ENCODE measurements around the gene REPS1. TPM values are rescaled to one million over a fixed set of nuclear protein-coding genes. Genes with fewer than 3 reads are reported as not detected.

REPS1 gene
- total RNA-seq, 1 experiment from 2014 or later = 55.8 TPM

DNA sequence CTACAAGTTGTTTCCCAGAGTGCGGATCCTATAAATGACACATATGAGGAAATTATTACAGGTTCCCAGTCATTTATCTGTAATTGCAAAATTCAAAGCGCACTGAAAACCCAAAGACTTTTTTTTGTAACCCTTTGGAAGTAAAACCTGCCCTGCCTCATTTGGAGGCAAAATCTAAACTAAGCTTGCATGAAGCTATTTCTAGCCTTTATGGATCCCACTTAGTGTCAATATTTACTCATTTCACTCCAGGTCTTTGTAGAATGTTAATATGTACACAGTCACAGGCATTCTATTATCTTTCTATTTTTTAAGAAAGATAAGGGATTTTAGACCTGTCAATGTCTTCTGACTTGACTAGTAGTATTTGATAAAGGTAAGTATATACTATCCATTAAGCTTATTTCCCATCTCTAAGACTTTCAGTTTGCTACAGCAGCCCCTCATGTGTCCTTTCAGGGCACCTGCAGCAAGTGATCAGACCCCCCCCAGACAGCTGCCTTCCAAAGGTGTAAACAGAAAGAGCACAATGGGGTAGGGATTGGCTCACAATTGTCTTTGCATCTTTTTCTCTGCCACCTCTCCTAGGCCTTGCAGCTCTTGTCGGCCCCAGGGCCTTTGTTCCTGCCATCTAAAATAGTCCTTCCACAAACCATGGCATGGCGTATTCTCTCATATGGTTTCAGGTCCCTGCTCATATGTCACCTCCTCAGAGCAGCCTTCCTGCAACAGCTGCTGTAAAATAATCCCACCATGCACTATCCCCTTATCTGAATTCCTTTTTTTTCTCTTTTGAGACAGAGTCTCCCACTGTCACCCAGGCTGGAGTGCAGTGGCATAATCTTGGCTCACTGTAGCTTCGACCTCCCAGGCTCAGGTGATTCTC, 1.3 kb upstream of the REPS1 start:
- no peaks in the 10 kb centered on the region for H3K36me3 ChIP-seq (replicated peaks; ENCODE audit: control insufficient read depth, insufficient read depth, low read length)
- H3K27me3 ChIP-seq (ENCODE audit: control insufficient read depth, insufficient read depth, low read length) = no peaks in the 10 kb centered on the region
- no peak for DNase-seq
- no peak overlapping the region for H3K4me3 ChIP-seq (ENCODE audit: insufficient read depth, low read depth, low read length)

DNA sequence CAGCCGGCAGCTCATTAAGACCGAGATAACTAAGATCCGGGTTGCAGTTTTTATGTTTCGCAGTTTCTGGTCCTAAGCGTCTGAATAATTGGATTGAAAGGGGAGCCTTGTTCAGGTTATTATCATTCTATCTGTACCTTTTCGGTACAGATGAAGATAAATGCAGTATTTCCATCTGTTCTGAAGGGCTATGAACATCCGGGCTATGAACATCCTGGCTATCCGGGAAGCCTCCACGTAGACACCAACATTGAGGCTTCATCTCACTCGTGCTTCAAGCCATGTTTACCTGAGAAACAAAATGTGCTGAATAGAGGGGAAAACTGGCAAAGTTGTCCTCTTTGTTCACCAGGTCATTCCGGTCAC, 399 bp upstream of the REPS1 start:
- no peak for DNase-seq

DNA sequence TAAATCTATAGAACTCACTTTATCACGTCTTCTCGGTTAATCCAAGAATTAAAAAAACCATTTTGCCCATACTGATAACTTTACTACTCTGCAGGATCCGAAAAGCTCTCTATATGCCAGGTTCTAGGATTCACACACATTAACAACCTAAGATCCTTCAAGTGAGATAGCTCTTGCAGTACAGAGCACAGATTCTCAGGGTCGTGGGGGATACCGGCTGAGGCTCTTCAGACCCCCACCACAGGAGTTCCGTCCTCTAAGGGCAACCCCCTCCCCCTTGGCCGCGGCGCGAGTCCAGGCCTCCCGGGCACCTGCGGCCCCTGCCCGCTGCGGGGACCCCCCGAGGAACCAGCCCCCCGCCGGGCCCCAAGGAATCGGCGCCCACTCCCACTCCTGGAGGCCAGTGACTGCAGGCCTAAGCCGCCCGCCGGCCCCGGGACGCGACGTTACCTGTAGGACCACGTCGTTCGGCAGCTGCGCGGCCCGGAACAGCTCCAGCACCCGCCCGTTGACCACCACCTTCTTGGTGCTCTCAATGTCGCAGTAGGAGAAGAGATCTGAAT, 892 bp downstream of the REPS1 start:
- DNase-seq = no peak
- H3K36me3 ChIP-seq (replicated peaks; ENCODE audit: control insufficient read depth, insufficient read depth, low read length) = no peaks in the 10 kb centered on the region
- peak overlapping the region; percentile 88 for H3K4me3 ChIP-seq (ENCODE audit: insufficient read depth, low read depth, low read length)
- H3K27me3 ChIP-seq (ENCODE audit: control insufficient read depth, insufficient read depth, low read length) = no peaks in the 10 kb centered on the region

More for the DNA sequence above, 399 bp upstream of the REPS1 start:
- no peak overlapping the region for H3K4me3 ChIP-seq (ENCODE audit: insufficient read depth, low read depth, low read length)
- no peaks in the 10 kb centered on the region for H3K27me3 ChIP-seq (ENCODE audit: control insufficient read depth, insufficient read depth, low read length)
- no peaks in the 10 kb centered on the region for H3K36me3 ChIP-seq (replicated peaks; ENCODE audit: control insufficient read depth, insufficient read depth, low read length)

DNA sequence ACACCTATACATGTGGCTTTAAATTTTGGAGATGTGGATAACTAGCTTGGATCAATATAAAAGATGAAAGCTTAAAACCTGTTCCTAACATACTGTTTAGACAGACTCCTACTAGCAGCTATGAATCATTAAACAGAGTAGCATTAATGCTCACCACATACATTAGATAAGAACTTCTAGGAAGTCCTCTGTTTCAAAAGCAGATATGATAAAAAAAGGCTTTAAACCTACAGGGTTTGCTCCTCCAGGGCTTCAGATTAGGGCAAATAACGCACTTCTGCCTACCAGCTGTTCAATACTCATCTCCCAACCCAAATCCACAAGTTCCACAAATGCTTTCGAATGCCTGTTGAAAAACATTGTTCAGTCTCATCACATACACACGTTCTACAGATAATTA, 1.5 kb downstream of the REPS1 start:
- Histone ChIP-seq H3K4me3 (ENCODE audit: insufficient read depth, low read depth, low read length) (peak overlapping the region; percentile 88), H3K27me3 (ENCODE audit: control insufficient read depth, insufficient read depth, low read length) (no peaks in the 10 kb centered on the region), H3K36me3 (replicated peaks; ENCODE audit: control insufficient read depth, insufficient read depth, low read length) (no peaks in the 10 kb centered on the region)
- DNase-seq = no peak

DNA sequence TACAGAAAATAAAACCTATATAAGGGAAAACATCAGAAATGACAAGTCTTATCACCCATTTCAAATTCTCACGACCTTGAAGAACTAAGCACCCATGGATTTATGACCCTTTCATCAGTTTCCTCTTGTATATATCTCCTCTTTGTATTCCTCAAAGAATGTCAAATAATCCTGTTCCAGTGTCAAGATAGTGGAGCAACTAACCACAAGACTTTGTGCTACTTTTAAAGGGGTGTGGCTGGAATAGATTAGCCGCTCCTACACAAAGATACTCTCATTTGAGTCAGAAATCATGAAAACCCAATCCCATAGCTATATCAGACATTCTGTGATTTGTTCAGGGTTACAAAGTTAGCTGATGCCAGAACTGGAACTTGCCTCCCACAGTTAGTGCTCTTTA, 6.6 kb downstream of the REPS1 start:
- no peaks in the 10 kb centered on the region for H3K36me3 ChIP-seq (replicated peaks; ENCODE audit: control insufficient read depth, insufficient read depth, low read length)
- no peak for DNase-seq

DNA sequence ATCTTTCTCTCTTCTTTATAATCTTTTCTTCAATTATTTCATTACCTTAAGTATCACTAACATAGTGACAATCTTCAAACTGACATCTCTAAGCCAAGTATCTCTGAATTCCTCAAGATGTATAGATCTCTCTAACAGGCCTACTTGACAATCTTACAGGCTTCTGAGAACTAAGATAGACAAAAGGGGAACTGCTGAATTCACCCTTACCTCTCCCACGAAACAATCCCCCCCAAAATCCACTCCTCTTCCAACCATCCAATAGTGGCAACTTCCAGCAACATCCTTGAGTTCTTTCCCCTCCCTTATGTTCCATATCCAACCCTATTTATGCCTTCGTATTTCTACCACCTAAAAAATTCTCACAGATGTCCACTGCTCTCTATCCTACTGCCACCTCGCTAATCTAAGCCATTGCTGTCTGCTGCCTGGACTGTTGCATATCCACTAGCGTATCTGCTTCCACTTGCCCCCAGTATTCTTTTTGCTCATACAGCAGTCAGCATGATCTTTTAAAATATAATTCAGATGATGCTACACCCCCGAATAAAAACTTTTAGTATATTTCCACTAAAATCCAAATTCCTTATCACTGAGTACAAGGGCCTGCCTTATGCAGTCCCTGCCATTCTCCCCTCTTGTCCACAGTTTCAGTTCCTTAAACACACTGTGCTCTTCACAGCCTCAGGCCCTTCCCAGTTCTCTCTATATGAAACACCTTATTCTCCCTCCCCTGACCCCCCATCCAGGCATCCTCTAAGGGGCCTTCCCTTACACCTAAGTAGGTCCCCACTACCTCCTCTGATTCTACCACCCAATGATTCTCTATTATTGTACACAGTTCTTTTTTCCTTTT, 8.0 kb downstream of the REPS1 start:
- no peaks in the 10 kb centered on the region for H3K36me3 ChIP-seq (replicated peaks; ENCODE audit: control insufficient read depth, insufficient read depth, low read length)
- H3K27me3 ChIP-seq (ENCODE audit: control insufficient read depth, insufficient read depth, low read length) = no peaks in the 10 kb centered on the region
- H3K4me3 ChIP-seq (ENCODE audit: insufficient read depth, low read depth, low read length) = no peak overlapping the region
- DNase-seq = no peak

More for the DNA sequence above, 6.6 kb downstream of the REPS1 start:
- H3K27me3 ChIP-seq (ENCODE audit: control insufficient read depth, insufficient read depth, low read length) = no peaks in the 10 kb centered on the region
- no peak overlapping the region for H3K4me3 ChIP-seq (ENCODE audit: insufficient read depth, low read depth, low read length)

DNA sequence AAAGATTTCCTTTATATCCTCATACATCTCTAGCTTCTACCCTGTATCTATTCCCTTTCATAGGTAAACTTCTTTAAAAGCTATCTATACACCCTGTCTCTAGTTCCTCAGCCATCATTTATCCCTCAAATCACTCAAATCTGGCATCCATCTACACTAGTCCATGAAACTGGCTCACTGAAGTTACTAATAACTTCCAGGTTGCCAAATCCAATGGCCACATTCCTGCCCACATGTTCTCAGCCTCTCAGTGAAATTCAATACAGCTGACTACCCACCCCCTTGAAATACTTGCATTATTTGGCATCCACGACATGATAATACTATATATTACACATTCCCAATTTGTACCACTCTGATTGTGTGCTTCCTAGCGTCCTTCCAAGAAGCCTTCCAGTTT, 8.7 kb downstream of the REPS1 start:
- Histone ChIP-seq H3K36me3 (replicated peaks; ENCODE audit: control insufficient read depth, insufficient read depth, low read length) (no peaks in the 10 kb centered on the region), H3K27me3 (ENCODE audit: control insufficient read depth, insufficient read depth, low read length) (no peaks in the 10 kb centered on the region), H3K4me3 (ENCODE audit: insufficient read depth, low read depth, low read length) (no peak overlapping the region)
- DNase-seq = no peak

DNA sequence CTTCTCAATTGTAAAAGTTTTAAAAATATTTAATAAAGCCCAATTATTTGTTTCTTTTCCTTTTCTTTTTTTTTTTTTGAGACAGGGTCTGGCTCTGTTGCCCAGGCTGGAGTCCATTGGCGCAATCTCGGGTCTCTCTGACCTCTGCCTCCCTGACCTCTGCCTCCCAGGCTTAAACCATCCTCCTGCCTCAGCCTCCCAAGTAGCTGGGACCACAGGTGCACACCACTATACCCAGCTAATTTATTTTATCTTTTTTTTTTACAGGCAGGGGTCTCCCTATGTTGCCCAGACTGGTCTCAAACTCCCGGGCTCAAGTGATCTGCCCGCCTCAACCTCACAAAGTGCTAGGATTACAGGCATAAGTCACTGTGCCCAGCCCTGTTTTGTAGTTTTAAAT, 9.8 kb downstream of the REPS1 start:
- DNase-seq = no peak
- Histone ChIP-seq H3K36me3 (replicated peaks; ENCODE audit: control insufficient read depth, insufficient read depth, low read length) (no peaks in the 10 kb centered on the region), H3K27me3 (ENCODE audit: control insufficient read depth, insufficient read depth, low read length) (no peaks in the 10 kb centered on the region), H3K4me3 (ENCODE audit: insufficient read depth, low read depth, low read length) (no peak overlapping the region)

DNA sequence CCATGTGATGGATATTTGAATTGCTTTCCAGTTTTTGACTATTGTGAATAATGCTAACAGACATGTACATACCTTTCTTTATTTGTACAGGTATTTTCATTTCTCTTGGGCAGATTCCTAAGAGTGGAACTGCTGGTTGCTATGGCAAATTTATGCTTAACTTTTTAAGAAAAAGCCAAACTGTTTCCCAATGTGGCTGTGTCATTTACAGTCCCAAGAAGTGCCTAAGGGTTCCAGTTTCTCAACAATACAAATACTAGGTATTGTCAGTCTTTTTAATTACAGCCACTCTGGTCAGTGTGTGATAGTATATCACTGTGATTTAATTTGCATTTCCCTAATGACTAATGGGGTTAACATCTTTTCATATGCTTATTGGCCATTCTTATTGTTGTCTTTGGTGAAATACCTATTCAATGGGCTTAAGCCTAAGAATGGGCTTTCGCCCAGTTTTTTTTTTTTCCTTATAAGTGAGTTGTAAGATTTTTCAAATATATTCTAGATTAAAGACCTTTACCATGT, 10.3 kb downstream of the REPS1 start:
- Histone ChIP-seq H3K4me3 (ENCODE audit: insufficient read depth, low read depth, low read length) (no peak overlapping the region), H3K27me3 (ENCODE audit: control insufficient read depth, insufficient read depth, low read length) (no peaks in the 10 kb centered on the region), H3K36me3 (replicated peaks; ENCODE audit: control insufficient read depth, insufficient read depth, low read length) (no peaks in the 10 kb centered on the region)
- DNase-seq = no peak

DNA sequence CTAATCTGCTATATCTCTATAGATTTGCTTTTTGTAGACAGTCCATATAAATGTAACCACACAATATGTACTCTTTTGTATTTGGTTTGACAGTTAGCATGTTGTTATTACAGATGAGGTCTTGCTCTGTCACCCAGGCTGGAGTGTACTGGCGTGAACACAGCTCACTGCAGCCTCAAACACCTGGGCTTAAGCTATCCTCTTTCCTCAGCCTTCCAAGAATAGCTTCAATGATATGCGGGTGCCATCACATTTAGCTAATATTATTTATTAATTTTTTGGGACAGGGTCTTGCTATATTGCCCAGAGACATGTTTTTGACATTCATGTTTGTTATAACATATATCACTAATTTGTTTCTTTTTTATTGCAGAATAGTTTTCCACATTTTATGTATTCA, 10.8 kb downstream of the REPS1 start:
- Histone ChIP-seq H3K36me3 (replicated peaks; ENCODE audit: control insufficient read depth, insufficient read depth, low read length) (no peaks in the 10 kb centered on the region), H3K4me3 (ENCODE audit: insufficient read depth, low read depth, low read length) (no peak overlapping the region), H3K27me3 (ENCODE audit: control insufficient read depth, insufficient read depth, low read length) (no peaks in the 10 kb centered on the region)
- DNase-seq = no peak

DNA sequence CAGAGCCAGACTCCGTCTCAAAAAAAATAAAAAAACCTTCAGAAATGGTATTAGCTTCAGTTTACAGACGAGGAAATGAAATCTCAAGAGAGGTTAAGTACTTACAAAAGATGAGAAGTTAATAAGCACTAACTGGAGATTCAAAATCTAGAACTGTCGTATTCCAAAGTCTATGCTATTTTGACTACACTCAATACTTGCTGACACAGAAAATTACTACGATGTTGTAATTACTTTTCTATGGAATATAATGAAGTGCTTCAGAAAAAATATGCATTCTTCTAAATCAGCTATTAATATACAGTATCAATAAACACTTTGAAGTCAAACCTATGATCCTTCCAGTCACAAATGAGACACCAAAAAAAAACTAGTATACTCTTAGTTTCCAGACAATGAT, 12.2 kb downstream of the REPS1 start:
- Histone ChIP-seq H3K4me3 (ENCODE audit: insufficient read depth, low read depth, low read length) (no peak overlapping the region), H3K36me3 (replicated peaks; ENCODE audit: control insufficient read depth, insufficient read depth, low read length) (no peaks in the 10 kb centered on the region), H3K27me3 (ENCODE audit: control insufficient read depth, insufficient read depth, low read length) (no peaks in the 10 kb centered on the region)
- DNase-seq = no peak

DNA sequence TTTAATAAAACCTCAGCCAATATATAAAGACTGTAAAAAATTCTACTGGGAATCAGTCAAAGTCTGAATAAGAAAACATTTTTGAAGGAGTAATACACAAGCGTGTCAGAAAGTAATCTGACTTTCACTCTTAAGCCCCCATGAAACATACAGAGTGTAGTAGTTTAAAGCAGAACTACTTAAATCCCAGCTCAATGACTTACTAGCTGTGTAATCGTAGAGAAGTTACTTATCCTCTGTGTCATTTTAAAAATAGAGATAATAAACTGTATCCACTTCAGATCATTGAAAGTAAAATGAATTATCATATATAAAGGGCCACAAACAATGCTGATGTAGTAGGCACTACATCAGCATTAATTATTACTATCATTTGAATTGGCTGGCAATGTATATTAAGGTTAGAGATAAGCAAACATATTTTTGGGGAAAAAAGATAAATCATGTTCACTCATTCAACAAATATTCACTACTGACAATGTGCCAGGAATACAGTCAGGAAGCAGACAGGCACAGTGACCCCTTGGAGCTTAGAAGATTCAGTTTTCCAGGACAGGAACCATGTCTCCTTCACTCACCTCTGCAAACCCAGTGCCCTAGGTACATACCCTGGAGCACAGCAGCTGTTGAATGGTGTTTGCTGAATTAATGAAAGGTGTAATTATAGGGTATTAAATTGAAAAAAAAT, 14.4 kb downstream of the REPS1 start:
- H3K4me3 ChIP-seq (ENCODE audit: insufficient read depth, low read depth, low read length) = no peak overlapping the region
- no peaks in the 10 kb centered on the region for H3K36me3 ChIP-seq (replicated peaks; ENCODE audit: control insufficient read depth, insufficient read depth, low read length)
- no peaks in the 10 kb centered on the region for H3K27me3 ChIP-seq (ENCODE audit: control insufficient read depth, insufficient read depth, low read length)
- DNase-seq = no peak

DNA sequence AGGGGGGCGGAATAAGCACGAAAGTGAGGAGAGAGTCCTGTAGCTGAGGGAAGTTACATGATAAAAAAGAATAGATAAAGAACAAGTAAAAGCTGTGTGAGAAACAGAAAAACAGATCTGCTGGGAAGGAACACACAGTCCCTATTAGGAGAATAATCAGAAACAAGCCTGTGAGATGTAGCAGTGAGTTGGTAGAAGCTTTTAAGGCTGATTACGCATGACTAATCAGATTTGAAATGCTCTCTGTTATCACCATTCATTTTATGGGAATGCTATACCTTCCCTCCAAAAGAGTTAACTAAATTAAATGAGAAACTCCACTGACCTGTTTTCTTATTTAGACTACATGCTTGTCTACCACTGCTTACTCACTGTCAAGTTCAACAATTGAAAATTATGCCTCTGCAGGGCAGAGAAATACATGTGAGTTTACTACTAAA, 15.8 kb downstream of the REPS1 start:
- H3K36me3 ChIP-seq (replicated peaks; ENCODE audit: control insufficient read depth, insufficient read depth, low read length) = no peaks in the 10 kb centered on the region
- H3K27me3 ChIP-seq (ENCODE audit: control insufficient read depth, insufficient read depth, low read length) = no peaks in the 10 kb centered on the region
- DNase-seq = no peak
- no peak overlapping the region for H3K4me3 ChIP-seq (ENCODE audit: insufficient read depth, low read depth, low read length)

DNA sequence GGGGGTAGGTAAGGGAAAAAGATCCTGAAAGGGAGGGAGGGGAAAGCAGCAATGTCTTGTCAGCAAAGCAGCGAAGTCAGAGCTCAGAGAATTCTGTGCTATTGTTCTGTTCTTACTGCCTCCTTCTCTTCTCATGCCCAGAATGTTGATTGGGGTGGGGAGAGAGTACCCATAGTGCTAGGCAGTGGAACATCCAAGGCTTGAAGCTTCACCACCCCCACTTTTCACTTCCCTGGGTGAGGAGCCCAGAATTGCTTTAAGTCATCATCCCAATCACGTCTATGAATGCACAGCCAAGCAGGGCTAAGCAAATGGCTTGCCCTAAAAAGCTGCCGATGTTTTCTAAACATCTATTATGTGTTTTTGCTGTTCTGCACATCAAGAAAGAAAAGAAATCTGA, 16.5 kb downstream of the REPS1 start:
- DNase-seq = no peak
- Histone ChIP-seq H3K4me3 (ENCODE audit: insufficient read depth, low read depth, low read length) (no peak overlapping the region), H3K27me3 (ENCODE audit: control insufficient read depth, insufficient read depth, low read length) (no peaks in the 10 kb centered on the region)

More for the DNA sequence above, 16.5 kb downstream of the REPS1 start:
- H3K36me3 ChIP-seq (replicated peaks; ENCODE audit: control insufficient read depth, insufficient read depth, low read length) = no peaks in the 10 kb centered on the region

Measured in H7 (cell line).